ENCODE data around the gene NR2F2.

NR2F2 gene

DNA sequence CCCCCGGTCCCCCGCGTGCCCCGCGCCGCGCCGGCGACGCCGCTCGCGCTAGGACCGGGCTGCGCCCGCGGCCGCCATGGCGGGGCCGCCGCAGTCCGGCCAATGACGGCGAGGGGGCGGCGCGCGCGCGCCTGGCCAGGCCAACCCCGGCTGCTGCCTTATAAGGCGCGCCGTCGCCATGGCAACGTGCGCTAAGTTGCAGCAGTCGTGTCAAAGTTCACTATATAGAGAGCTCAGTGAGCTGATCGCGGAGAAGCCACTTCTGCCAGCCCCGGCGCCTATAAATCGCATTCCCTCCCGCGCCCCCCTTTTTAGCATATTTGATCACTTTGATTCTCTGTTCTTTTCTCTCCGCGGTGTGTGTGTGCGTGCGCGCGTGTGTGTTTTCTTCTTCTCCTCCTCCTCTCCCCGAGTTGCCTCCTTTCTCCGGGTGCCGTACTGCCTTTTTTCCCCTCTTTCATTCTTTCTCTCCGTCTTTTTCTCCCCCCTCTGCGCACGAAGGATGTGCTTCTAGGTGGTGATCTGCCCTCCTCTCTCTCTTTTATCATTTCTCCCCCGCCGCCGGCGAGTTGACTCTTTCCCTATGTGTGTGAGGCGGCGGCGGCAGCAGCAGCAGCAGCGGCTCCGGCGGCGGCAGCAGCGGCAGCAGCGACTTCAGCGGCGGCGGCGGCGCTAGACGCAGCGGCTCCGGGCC, at the start of gene NR2F2:
NR2F2 (plus strand) TSS at position 251 of the 694 bp plus-strand sequence. CDS start 1,406 bp downstream, outside the sequence.
- peak; percentile 91 to 98 for DNase-seq

GRCh38 chr15:96285305-96285704, 45.2 kb upstream of the NR2F2 start:
- no peak for DNase-seq

- DNase-seq = no peak
Observed at GRCh38 chr15:96285729-96286254, 44.7 kb upstream of the NR2F2 start.

- DNase-seq = no peak
Observed at GRCh38 chr15:96290679-96291078, 39.8 kb upstream of the NR2F2 start.

GRCh38 chr15:96292635-96293034, 37.9 kb upstream of the NR2F2 start:
- no peak for DNase-seq

- no peak for DNase-seq
Observed at GRCh38 chr15:96293441-96293840, 37.1 kb upstream of the NR2F2 start.

DNA sequence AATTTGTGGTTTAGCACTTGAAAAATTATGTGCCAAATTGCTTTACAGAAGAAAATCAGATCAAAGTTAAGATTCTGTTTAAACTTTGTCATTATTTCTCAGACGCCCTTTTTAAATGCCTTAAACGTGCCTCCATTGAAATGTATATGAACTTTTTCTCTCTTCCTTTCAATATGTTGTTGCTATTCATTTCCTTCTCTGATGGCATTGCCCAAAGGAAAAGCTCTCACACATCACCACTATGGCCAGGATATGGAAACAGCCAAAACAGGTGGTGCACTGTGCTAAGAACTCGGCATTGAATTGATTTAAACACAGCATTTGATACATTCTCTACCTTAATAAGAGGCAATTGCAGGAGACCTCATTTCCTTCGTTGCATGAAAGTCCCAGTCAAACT, 35.7 kb upstream of the NR2F2 start:
- no peak for DNase-seq

- DNase-seq = no peak
Observed at GRCh38 chr15:96296264-96296663, 34.2 kb upstream of the NR2F2 start.

- DNase-seq = no peak
Observed at GRCh38 chr15:96297783-96298182, 32.7 kb upstream of the NR2F2 start.

DNA sequence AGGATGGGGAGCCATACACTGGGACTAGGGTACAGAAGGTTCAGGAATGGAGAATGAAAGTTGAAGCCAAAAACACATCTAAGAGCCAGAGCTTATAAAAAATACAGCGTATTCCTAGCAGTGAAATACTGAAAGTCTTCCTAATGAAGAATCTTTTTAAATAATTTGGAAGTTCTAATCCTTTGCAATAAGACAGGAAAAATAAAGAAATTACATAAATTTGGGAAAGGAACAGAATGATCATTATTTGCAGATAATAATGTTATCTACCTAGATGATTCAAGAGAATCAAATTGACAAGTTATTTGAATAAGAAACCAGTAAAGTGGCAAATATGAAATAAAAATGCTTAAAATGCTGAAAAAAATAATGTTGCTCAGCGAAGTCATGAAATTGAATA, 32.3 kb upstream of the NR2F2 start:
- no peak for DNase-seq

- no peak for DNase-seq
Observed at GRCh38 chr15:96300836-96301235, 29.7 kb upstream of the NR2F2 start.

GRCh38 chr15:96303503-96304056, 26.9 kb upstream of the NR2F2 start:
- DNase-seq = no peak

DNA sequence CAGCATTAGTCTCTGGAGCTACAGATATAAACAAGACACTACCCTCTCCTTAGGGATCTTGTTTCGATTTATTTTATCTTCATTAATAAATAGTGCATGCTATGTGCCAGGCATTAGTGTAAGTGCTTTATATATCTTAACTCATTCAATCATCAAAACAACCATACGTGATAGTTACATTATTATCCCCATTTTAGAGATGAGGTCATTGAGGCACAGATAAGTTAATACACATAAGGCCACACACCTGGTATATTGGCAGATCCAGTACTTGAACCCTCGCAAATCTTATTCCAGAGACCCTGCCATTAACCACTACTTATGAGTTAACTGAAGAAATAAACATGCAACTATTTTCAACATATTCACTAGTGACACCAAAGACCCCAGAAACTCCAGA, 25.7 kb upstream of the NR2F2 start:
- DNase-seq = no peak

GRCh38 chr15:96306321-96306720, 24.2 kb upstream of the NR2F2 start:
- no peak for DNase-seq

DNA sequence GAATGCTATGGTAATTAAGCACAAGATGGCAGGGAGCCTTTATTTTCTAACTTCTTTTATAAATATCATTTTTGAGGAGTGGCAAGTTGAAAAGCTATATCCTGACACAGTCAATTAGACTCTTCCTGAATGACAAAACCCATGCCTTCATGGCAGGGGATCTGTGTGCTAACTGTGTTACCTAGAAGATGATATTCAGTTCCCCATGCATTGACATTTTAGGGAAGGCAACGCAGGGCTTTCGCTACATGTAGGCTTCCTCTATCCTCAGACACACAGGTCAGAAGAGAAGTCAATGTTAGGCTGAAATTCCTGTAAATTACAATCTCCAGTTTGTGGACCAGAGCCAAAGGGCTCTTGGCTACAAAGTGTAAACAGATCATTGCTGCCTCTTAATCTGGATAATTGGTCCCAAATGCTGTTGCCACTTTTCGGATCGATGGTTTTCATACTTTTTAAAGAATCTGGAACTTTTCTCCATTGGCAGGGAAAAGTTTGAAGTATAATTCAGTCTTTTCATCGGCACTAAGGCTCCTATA, 22.6 kb upstream of the NR2F2 start:
- DNase-seq = no peak

- DNase-seq = no peak
Observed at GRCh38 chr15:96309143-96309660, 21.3 kb upstream of the NR2F2 start.

DNA sequence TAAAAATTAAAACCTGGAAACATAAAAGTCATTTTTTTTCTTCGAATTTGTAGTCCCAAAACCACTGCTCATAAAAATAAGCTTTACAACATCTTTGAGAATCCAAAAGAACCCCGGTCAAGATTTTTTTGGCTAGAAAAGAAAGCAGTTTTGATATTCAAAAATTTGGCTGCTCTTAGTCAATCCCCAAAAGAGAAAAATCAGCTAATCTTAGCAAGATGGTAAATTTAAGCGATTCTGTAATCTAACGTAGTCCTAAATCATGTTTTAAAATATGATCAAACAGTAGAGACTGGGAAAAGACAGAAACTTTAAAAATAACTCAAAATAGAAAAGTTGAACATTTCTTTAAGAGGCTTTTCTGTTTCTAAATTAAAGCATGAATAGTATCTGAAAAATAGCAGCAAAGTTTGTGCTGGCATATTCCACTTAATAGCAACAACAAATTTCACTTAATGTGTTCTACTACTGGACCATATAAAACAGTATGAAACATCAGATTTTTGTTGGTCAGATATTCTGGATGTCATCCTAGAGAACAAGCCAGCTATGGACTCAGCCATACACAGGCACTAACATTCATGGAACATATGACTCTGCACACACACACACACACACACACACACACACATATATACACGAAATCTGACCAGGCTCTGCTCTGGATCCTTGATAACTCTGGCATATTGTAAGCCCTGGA, 19.1 kb upstream of the NR2F2 start:
- DNase-seq = no peak

DNA sequence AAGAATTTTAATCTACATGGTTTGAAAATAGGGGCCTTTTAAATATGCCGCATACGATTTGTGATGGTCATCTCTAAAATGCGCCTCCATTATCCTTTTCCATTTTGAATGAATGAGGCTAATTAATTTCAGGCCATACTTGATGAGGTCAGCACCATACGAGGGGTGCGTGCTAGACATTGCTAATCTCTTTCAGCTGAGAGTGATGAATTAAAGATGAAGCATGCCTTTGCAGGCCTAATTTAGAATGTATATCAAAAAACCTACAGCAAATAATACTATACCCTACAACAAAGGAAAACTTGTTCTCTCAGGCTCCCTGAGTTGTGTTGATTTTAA, 18.6 kb upstream of the NR2F2 start:
- DNase-seq = no peak

- DNase-seq = no peak
Observed at GRCh38 chr15:96312641-96313335, 17.7 kb upstream of the NR2F2 start.

DNA sequence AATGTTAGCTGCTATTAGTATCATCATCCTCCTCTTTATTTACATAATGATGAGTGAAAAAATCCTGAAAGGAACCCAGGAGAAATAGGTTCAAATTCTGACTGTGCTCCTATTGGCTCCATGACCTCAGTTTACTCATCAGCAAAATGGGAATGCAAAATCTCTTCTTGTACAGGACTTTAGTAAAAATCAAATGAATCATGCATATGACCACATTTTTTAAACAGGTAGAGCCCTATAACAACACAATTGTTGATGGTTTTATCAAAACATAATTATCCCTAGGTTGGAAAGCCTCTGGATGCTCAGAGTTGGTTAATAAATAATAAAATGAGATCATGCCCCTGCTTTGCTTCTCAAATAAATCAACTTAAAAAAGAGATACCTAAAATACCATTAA, 16.0 kb upstream of the NR2F2 start:
- DNase-seq = no peak

GRCh38 chr15:96314963-96315362, 15.5 kb upstream of the NR2F2 start:
- no peak for DNase-seq

DNA sequence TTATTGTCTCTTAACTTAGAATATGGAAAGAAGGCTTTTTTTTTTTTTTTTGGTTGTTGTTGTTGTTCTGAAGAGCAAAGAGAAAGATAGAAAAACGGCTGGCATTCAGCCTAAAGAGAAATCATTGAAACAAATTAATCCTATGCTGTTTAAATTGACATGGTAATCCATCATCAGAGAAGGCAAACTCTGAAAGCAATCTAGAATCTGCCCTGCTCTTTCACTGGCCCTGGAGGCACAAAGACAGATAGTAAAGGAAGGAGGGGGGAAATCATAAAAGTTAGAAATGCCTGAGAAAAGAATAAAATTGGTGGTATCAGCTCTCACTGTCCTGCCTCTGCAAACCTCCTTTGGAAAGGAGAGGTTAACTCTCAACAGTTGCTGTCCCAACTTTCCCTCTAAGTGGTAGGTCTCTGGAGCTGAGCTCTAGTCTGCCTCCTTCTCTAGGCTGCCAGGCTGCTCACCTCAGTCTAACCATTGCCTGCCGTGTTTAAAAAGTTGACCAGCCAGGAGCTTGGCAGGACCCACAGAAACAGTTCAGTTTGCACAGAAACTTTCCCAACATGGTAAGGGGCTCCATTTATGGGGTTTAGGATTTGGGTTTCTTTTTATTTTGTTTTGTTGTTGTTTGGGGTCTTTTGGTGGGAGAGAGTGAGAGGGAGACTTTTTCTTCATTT, 13.4 kb upstream of the NR2F2 start:
- no peak for DNase-seq

- DNase-seq = no peak
Observed at GRCh38 chr15:96320107-96320506, 10.4 kb upstream of the NR2F2 start.

Data from NCI-H524 (cell line).